Neural progenitor cell (in vitro differentiated cells): ENCODE measurements around the gene PSMD13.

Experiments used
- CTCF ChIP-seq: fragments of 200-600 bp; sonication (generic); IDR thresholded peaks from 2 replicates; pipeline ENCODE4 v1.5.1; 2017; ENCODE audit warnings: antibody characterized with exemption, mild to moderate bottlenecking
- EZH2 ChIP-seq: fragments of 200-600 bp; sonication (generic); IDR thresholded peaks from 2 replicates; pipeline ENCODE4 v1.6.1; 2017; ENCODE audit warnings: antibody characterized with exemption, mild to moderate bottlenecking, moderate library complexity
- EZH2phosphoT487 ChIP-seq: fragments of 200-600 bp; sonication (generic); IDR thresholded peaks from 2 replicates; pipeline ENCODE4 v1.6.1; 2017; ENCODE audit warnings: antibody characterized with exemption

DNA sequence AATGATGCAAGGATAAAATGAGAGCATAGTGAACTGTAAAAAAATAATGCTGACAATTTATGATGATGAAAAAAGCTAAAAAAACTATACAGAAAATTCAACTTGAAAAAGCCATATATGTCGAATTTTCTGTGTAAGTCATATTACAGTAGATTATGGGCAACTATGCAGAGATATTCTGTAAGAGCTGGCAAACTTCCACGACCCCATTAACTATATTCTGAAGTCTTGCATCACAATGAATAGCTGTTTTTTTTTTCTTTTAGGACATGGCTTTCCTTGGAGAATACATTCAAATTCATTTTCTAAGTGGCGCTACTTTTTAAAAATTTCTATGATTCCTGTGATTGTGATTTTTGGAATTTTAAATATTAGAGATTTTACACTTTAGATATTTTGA lies 18.4 kb downstream of the PSMD13 start:
- TF ChIP-seq CTCF (no peak), EZH2 (no peak), EZH2phosphoT487 (no peak)
